ENCODE measurements around the gene ADCY2. TPM values are rescaled to one million over a fixed set of nuclear protein-coding genes. Genes with fewer than 3 reads are reported as not detected.

The ADCY2 gene
- total RNA-seq, 6 experiments from 2014 or later: 0.93 TPM; not detected in 5

- TF ChIP-seq CTCF (IDR thresholded peaks at IDR 0.05): no peak
- TF ChIP-seq POLR2A (IDR thresholded peaks at IDR 0.05): no peak
- ATAC-seq (no peak), DNase-seq (no peak)
- no peaks in the 10 kb centered on the region for H3K9me3 ChIP-seq
- no peaks in the 10 kb centered on the region for H3K27me3 ChIP-seq
- 39% methylated on average over 2 of the region's 2 CpGs for WGBS (ENCODE audit: insufficient coverage, low coverage, low lambda C conversion rate, missing lambda C conversion rate)
- no peaks in the 10 kb centered on the region for H3K36me3 ChIP-seq
- no peak overlapping the region for H3K4me3 ChIP-seq
- intact Hi-C loops (cut with DNase I): no loop called here
- no peaks in the 10 kb centered on the region for H3K4me1 ChIP-seq
- no peak overlapping the region for H3K27ac ChIP-seq
Measured at GRCh38 chr5:7425830-7426229, 29.9 kb downstream of the ADCY2 start.

- Histone ChIP-seq H3K4me1 (no peaks in the 10 kb centered on the region), H3K27ac (no peak overlapping the region), H3K9me3 (no peaks in the 10 kb centered on the region), H3K36me3 (no peaks in the 10 kb centered on the region), H3K27me3 (no peaks in the 10 kb centered on the region), H3K4me3 (no peak overlapping the region)
- DNase-seq (no peak), ATAC-seq (no peak)
- intact Hi-C loops (cut with DNase I): no loop called here
- TF ChIP-seq POLR2A (IDR thresholded peaks at IDR 0.05) (no peak), CTCF (IDR thresholded peaks at IDR 0.05) (no peak)
- WGBS (ENCODE audit: insufficient coverage, low coverage, low lambda C conversion rate, missing lambda C conversion rate): 57% methylated on average over 4 of the region's 4 CpGs
Measured at GRCh38 chr5:7426284-7426683, 30.3 kb downstream of the ADCY2 start.

GRCh38 chr5:7434914-7435313 lies 39.0 kb downstream of the ADCY2 start:
- WGBS (ENCODE audit: insufficient coverage, low coverage, low lambda C conversion rate, missing lambda C conversion rate): 70% methylated on average over 6 of the region's 6 CpGs
- TF ChIP-seq CTCF (IDR thresholded peaks at IDR 0.05): no peak
- TF ChIP-seq POLR2A (IDR thresholded peaks at IDR 0.05): no peak
- Histone ChIP-seq H3K9me3 (no peaks in the 10 kb centered on the region), H3K36me3 (no peaks in the 10 kb centered on the region), H3K4me1 (no peaks in the 10 kb centered on the region), H3K4me3 (no peak overlapping the region), H3K27ac (no peak overlapping the region), H3K27me3 (peaks cover 0 to 3% of the 10 kb centered on the region in 2 donors)
- ATAC-seq (no peak), DNase-seq (no peak)
- intact Hi-C loops (cut with DNase I): no loop called here

- Histone ChIP-seq H3K4me1 (no peaks in the 10 kb centered on the region), H3K27ac (no peak overlapping the region), H3K27me3 (peaks cover 0 to 3% of the 10 kb centered on the region in 2 donors), H3K9me3 (no peaks in the 10 kb centered on the region), H3K4me3 (no peak overlapping the region), H3K36me3 (no peaks in the 10 kb centered on the region)
- intact Hi-C loops (cut with DNase I): no loop called here
- no peak for DNase-seq
- TF ChIP-seq POLR2A (IDR thresholded peaks at IDR 0.05) (no peak), CTCF (IDR thresholded peaks at IDR 0.05) (no peak)
- 23% methylated on average over 3 of the region's 3 CpGs for WGBS (ENCODE audit: insufficient coverage, low coverage, low lambda C conversion rate, missing lambda C conversion rate)
- ATAC-seq: no peak
Measured at GRCh38 chr5:7435503-7435902, 39.6 kb downstream of the ADCY2 start.

- intact Hi-C loops (cut with DNase I): no loop called here
- no peak for DNase-seq
- ATAC-seq: no peak
- Histone ChIP-seq H3K4me1 (no peaks in the 10 kb centered on the region), H3K4me3 (no peak overlapping the region), H3K9me3 (no peaks in the 10 kb centered on the region), H3K27me3 (peaks cover 0 to 3% of the 10 kb centered on the region in 2 donors), H3K27ac (no peak overlapping the region), H3K36me3 (no peaks in the 10 kb centered on the region)
- no peak for TF ChIP-seq POLR2A (IDR thresholded peaks at IDR 0.05)
- no peak for TF ChIP-seq CTCF (IDR thresholded peaks at IDR 0.05)
- WGBS (ENCODE audit: insufficient coverage, low coverage, low lambda C conversion rate, missing lambda C conversion rate): 56% methylated on average over 3 of the region's 8 CpGs
Measured at GRCh38 chr5:7436521-7436920, 40.6 kb downstream of the ADCY2 start.

All from right lobe of liver (tissue), 6 donors.